Measurements from ENCODE around the gene PIGT.

The PIGT gene

DNA sequence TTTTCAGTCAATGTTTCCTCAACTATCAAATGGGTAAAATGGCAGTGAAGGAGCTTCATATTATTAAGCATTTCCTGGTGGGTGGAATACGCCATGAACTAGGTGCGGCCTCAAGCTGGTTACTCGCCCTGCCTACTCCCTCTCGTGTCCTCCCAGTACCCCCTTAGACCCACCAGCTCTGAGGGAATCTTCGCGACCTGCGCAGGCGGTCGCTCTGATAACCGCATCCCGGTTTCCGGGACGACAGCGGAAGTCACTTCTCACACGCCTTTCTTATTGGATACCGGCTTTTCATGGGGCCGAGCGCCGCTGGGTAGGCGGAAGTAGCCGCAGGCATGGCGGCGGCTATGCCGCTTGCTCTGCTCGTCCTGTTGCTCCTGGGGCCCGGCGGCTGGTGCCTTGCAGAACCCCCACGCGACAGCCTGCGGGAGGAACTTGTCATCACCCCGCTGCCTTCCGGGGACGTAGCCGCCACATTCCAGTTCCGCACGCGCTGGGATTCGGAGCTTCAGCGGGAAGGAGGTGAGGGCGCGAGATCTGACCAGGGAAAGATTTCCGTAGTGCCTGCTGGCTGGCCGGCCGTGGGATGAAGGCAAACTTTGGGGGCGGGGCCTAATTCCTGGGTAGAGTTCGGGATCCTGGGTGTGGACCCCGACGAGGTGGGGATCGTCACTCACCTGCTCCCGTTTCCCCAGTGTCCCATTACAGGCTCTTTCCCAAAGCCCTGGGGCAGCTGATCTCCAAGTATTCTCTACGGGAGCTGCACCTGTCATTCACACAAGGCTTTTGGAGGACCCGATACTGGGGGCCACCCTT, at the start of gene PIGT:
TSS of gene PIGT (plus strand) at position 320 of the 816 bp plus-strand sequence. CDS start at position 336, 16 bp downstream.
- peak; percentile 89 for DNase-seq (ENCODE audit: low read depth, low spot score)

DNA sequence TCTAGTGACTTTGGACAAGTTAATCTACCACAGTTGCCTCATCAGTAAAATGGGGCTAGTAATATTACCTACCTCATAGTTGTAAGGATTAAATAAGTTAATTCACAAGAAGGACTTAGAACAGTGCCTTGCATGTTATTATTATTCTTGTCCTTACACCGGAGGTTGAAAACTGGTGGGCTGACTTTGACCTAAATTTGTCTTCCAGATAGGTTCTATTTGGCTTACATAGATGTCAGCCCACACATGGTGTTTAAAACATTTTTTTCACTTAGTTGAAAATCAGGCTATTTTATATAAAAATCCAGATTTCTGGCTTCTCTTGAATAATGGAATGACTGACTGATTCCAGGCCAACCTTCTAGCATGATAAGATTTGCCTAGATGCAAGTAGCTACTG, 49.7 kb upstream of the PIGT start:
- no peak for DNase-seq (ENCODE audit: low read depth, low spot score)

DNA sequence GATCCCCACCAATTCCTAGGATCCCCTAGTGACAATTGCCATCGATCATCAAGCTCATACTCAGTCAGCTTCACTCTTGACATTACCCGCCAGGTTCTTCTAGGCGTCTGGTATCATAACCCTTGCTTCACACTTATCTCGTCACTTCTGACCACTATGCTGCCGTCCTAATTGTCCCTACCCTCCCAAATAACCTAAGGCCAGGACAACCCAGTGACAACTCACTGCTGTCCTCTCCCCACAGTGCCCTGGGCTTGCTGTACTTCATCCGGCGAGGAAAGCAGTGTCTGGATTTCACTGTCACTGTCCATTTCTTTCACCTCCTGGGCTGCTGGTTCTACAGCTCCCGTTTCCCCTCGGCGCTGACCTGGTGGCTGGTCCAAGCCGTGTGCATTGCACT, 49.3 kb upstream of the PIGT start:
- no peak for DNase-seq (ENCODE audit: low read depth, low spot score)

GRCh38 chr20:45367126-45367525, 48.8 kb upstream of the PIGT start:
- no peak for DNase-seq (ENCODE audit: low read depth, low spot score)

- DNase-seq (ENCODE audit: low read depth, low spot score), result no peak
These were observed 47.5 kb upstream of the PIGT start for GRCh38 chr20:45368221-45368980.

DNA sequence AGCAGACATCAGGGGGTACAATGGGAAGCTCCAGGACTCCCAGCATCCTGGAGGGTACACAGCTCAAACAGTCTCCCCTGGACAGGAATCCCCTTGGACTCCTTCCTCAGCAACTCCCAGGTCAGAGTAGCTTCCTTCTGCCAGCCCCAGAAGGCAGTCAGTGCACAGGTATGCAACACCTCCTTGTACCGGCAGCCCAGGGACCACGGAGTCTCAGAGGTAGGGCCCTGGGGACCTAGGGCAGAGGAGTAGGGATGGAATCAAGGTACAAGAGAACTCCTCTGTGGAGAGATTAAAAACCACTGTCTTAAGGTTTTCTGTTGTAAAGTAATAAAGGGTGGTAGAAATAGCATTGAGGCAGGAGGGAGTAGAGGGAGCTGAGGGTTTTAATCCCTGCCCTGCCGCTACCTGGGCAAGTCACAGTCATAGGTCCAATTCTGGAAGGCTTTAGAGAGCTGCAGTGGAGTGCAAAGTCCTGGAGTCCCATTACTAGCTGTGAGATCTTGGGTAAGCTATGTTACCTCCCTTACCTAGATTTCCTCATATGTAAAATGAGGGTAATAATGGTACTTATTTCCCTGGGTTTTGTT, 45.3 kb upstream of the PIGT start:
- no peak for DNase-seq (ENCODE audit: low read depth, low spot score)

- DNase-seq (ENCODE audit: low read depth, low spot score), result no peak
These were observed 43.7 kb upstream of the PIGT start for GRCh38 chr20:45372241-45372640.

DNA sequence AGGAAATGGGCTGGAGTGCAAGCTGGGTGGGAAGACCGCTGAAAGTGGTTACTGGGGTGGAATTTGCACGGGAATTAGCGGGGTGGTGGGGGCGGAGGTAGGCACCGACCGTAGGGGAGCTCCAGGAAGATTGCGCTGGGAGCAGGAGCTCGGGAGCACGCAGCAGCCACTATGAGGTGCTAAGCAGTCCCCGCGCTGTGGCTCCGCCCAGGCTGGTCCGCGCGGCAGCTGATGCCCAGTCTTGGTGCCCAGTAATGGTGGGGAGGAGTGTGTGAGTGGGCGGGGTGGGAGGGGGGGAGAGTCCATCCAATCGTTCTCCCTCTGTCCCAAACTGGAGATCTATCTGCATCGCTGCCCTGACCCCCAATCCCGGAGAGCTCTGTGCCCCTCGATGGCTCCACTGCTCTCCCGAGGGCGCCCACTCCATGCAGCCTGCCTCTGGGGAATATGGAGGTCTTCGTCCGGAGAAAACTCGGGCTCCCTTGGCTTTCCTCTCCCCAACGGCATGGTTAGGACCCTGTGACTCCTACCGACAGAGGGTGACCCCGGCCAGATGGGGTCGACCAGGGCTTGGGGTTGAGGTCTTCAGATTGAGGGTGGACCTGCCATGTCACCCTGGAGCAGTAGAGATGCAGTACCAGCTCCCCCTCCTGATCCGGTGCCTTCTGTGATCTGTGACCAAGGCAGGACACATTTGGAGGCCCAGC, 43.1 kb upstream of the PIGT start:
- no peak for DNase-seq (ENCODE audit: low read depth, low spot score)

- DNase-seq (ENCODE audit: low read depth, low spot score), result peak; percentile 92
These were observed 42.4 kb upstream of the PIGT start for GRCh38 chr20:45373353-45374100.

DNA sequence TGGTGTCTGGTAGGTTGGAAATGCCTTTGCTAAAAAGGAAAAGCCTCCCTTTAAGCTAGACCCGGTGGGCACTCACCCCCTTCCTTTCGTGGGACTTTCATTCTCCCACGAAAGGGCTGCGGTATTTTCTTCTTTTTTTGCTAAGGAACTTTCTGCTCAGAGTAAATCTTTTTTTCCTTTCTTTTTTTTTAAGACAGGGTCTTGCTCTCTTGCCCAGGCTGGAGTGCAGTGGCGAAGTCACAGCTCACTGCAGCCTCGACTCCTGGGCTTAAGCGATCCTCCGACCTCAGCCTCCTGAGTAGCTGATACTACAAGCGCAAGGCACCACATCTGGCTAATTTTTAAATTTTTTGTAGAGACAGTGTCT, 41.9 kb upstream of the PIGT start:
- DNase-seq (ENCODE audit: low read depth, low spot score), result no peak

- no peak for DNase-seq (ENCODE audit: low read depth, low spot score)
These were observed 41.0 kb upstream of the PIGT start for GRCh38 chr20:45374966-45375365.

GRCh38 chr20:45377269-45377668, 38.7 kb upstream of the PIGT start:
- no peak for DNase-seq (ENCODE audit: low read depth, low spot score)

GRCh38 chr20:45378191-45378590, 37.8 kb upstream of the PIGT start, which contains the start of gene TP53TG5:
Gene TP53TG5 (minus strand): TSS chr20:45378325. CDS start chr20:45378236, 89 bp downstream.
- no peak for DNase-seq (ENCODE audit: low read depth, low spot score)

- no peak for DNase-seq (ENCODE audit: low read depth, low spot score)
These were observed 28.7 kb upstream of the PIGT start for GRCh38 chr20:45387274-45387673.

GRCh38 chr20:45390931-45391330, 25.0 kb upstream of the PIGT start:
- no peak for DNase-seq (ENCODE audit: low read depth, low spot score)

- no peak for DNase-seq (ENCODE audit: low read depth, low spot score)
These were observed 24.4 kb upstream of the PIGT start for GRCh38 chr20:45391559-45391958.

DNA sequence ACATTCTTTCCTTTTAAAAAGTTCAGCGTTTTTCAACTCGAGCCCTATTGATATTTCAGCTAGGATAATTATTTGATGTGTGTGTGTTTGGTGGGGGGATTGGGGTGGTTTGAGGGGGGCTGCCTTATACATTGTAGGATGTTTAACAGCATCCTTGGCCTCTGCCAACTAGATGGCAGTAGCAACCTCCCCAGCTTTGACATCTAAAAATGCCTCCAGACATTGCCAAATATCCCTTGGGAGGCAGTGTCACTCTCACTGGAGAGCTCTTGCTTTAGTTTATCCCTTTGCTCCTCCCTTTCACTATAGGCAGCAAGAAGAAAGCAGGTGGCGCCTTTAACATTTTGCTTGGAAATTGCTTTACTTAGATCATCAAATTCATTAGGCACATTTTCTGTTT, 23.2 kb upstream of the PIGT start:
- no peak for DNase-seq (ENCODE audit: low read depth, low spot score)

DNA sequence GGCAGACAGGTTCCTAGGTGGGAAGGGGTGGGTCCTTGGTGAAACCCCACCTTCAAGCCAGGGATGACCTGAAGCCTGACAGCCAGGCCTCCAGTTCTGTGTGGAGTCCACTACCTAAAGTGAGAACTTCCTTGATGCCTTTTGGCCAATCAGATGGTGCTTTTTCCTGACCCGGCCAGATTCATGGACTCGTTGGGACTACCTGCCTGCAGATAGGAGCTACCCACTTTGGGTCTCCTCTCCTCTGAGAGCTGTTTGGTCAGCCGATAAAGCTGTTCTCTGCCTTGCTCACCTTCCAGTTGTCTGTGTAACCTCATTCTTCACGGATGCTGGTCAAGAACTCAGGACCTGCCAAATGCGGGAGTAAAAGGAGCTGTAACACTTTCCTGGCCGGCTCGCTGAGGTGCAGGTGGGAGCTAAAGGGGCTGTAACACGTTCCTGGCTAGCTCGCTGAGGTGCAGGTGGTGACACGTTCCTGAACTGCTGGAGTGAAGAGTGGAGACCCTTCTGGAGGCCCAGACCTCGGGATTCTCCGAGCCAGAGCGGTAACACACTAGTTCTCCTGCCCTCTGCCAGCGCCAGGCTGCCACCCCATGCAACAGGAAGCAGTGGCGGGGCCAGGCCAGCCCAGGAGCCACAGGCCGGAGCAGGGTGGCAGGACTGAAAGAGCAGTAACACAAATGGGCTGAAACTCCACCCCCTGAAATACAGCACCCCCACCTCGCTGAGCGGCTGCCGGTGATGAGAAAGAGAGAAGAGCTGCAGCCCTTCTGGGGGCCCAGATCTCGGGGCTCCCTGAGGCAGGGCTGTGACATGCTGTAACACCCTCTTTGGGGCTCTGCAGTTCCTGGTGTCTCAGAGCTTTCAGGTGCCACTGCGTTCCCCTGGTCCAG, 21.5 kb upstream of the PIGT start:
- no peak for DNase-seq (ENCODE audit: low read depth, low spot score)

DNA sequence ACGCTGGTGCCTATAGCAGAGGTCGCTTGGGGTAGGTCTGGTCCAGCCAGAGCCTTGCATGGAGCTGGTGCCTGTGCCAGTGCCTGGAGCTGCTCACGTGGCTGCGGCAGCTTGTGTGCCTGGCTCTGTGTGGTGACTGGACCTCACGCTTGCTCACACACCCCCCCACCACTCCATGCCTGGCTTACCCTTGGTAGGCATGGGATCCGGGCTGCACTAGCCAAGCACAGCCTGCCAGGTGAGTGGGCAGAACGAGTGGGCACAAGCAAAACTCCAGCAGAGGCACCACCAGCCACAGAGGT, 20.9 kb upstream of the PIGT start:
- no peak for DNase-seq (ENCODE audit: low read depth, low spot score)

DNA sequence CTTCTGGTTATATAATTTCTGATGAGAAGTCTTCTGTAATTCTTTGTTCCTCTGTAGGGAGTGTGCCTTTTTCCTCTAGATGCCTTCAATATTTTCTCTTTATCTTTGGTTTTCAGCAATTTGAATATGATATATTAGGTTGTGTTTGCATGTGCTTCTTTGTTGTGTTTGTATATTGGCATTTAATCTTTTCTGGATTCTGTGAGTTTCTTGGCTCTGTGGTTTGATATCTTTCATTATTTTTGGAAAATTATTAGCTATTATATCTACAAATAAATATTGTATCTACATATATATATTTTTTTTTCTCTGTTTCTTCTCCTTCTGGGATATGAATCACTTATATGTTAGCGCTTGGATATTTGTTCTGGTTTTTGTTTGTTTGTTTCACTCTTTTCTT, 16.9 kb upstream of the PIGT start:
- DNase-seq (ENCODE audit: low read depth, low spot score), result no peak

Measured in ELF-1 (cell line).